BJ (cell line): ENCODE data around the gene TOGARAM2. TPM values are rescaled to one million over a fixed set of nuclear protein-coding genes. Genes with fewer than 3 reads are reported as not detected.

Experiments
- CTCF ChIA-PET: fragments of 350-600 bp; formaldehyde crosslinking; extraction: SDS; loops from one replicate; lab custom pipeline; 2021; ENCODE audit warnings: antibody characterized with exemption, inconsistent platforms; lab: Yijun Ruan, JAX
- POLR2A ChIA-PET: fragments of 300-600 bp; sonication (Branson Sonifier 250); formaldehyde crosslinking; extraction: SDS; loops from one replicate; lab custom pipeline; 2021; ENCODE audit warnings: antibody characterized with exemption; lab: Charles Lee
- DNase-seq: peaks from one replicate; pipeline ENCODE4 v3.0.0-alpha.2; 2011; ENCODE audit warnings: low read depth
- H3K27me3 ChIP-seq: 2 replicates; pipeline ENCODE4 v1.6.0; 2011; ENCODE audit warnings: low read length; ENCODE audit not compliant: control insufficient read depth, insufficient read depth
- H3K36me3 ChIP-seq: 2 replicates; pipeline ENCODE4 v1.5.1; 2011; ENCODE audit warnings: low read length; ENCODE audit not compliant: control insufficient read depth, insufficient read depth
- H3K4me3 ChIP-seq: 2 replicates; pipeline ENCODE4 v1.5.1; 2011; ENCODE audit warnings: low read depth, mild to moderate bottlenecking, control low read depth, low read length
- CTCF ChIP-seq: IDR thresholded peaks from 2 replicates; pipeline ENCODE4 v1.5.1; 2011; ENCODE audit warnings: low read depth, mild to moderate bottlenecking, control low read depth, inconsistent platforms, low read length, moderate library complexity; ENCODE audit not compliant: insufficient read depth
- polyA plus RNA-seq: library from polyadenylated mRNA; depleted of rRNA; stranded (reverse); fragments of >200 nt; gene quantifications from 2 replicates; pipeline ENCODE4 v1.2.3, GENCODE V29; 2011

Gene TOGARAM2
- polyA plus RNA-seq, 1 experiment, result 0.09 TPM

GRCh38 chr2:29061176-29061575, 80.1 kb downstream of the TOGARAM2 start:
- POLR2A ChIA-PET, result no interaction called here
- CTCF ChIA-PET, result interaction anchor here (1.2 to 1.5 kb wide), 2 partner anchors 13 to 18 kb away, joined by 3 to 5 read pairs; no protein-coding TSS in a partner anchor
- no peak overlapping the region for H3K4me3 ChIP-seq
- DNase-seq, result no peak
- TF ChIP-seq CTCF, result no peak
- H3K27me3 ChIP-seq, result peaks cover 1% of the 10 kb centered on the region; the same call in 1 of the 2 replicates
- H3K36me3 ChIP-seq, result no peaks in the 10 kb centered on the region

GRCh38 chr2:29061616-29062015, 80.5 kb downstream of the TOGARAM2 start:
- peaks cover 1% of the 10 kb centered on the region; the same call in 1 of the 2 replicates for H3K27me3 ChIP-seq
- DNase-seq, result no peak
- no peak for TF ChIP-seq CTCF
- POLR2A ChIA-PET, result no interaction called here
- CTCF ChIA-PET, result interaction anchor here (1.5 kb wide), 1 partner anchor 14 kb away, joined by 5 read pairs; no protein-coding TSS in a partner anchor
- H3K4me3 ChIP-seq, result no peak overlapping the region
- no peaks in the 10 kb centered on the region for H3K36me3 ChIP-seq

- ChIA-PET POLR2A (no interaction called here), CTCF (no interaction called here)
- no peak for DNase-seq
- peaks cover 1% of the 10 kb centered on the region; the same call in 1 of the 2 replicates for H3K27me3 ChIP-seq
- TF ChIP-seq CTCF, result no peak
- H3K4me3 ChIP-seq, result no peak overlapping the region
- no peaks in the 10 kb centered on the region for H3K36me3 ChIP-seq
Observed at GRCh38 chr2:29062371-29062770, 81.3 kb downstream of the TOGARAM2 start.

- Histone ChIP-seq H3K4me3 (no peak overlapping the region), H3K36me3 (no peaks in the 10 kb centered on the region), H3K27me3 (no peaks in the 10 kb centered on the region)
- ChIA-PET POLR2A (interaction anchor here (1.2 kb wide), 1 partner anchor 53 kb away, joined by 3 read pairs; no protein-coding TSS in a partner anchor), CTCF (interaction anchor here (0.8 to 1.1 kb wide), 2 partner anchors 21 to 51 kb away, joined by 3 to 4 read pairs; no protein-coding TSS in a partner anchor)
- no peak for DNase-seq
- no peak for TF ChIP-seq CTCF
Observed at GRCh38 chr2:29063056-29063455, 82.0 kb downstream of the TOGARAM2 start.

- no peaks in the 10 kb centered on the region for H3K27me3 ChIP-seq
- H3K36me3 ChIP-seq, result no peaks in the 10 kb centered on the region
- CTCF ChIA-PET, result interaction anchor here (0.5 to 1.1 kb wide), 3 partner anchors 51 to 635 kb away, joined by 3 to 4 read pairs (median 3); no protein-coding TSS in a partner anchor
- DNase-seq, result no peak
- no peak for TF ChIP-seq CTCF
- no peak overlapping the region for H3K4me3 ChIP-seq
- POLR2A ChIA-PET, result interaction anchor here (1.2 kb wide), 1 partner anchor 52 kb away, joined by 3 read pairs; no protein-coding TSS in a partner anchor
Observed at GRCh38 chr2:29063646-29064345, 82.7 kb downstream of the TOGARAM2 start.
